Gastroesophageal sphincter (tissue), 4 donors: ENCODE data around the gene DPYD. TPM values are rescaled to one million over a fixed set of nuclear protein-coding genes. Genes with fewer than 3 reads are reported as not detected.

ENCODE experiments used
- ATAC-seq: fragments of 150-250 bp; one replicate; pipeline ENCODE4 v1.9.1; 2016; ENCODE audit warnings: mild to moderate bottlenecking, moderate library complexity
- H3K27ac ChIP-seq, 4 donors: fragments of 200-600 bp; sonication (generic) in 3 of 4; 1 replicate in 3 of 4; 2 replicates in 1 of 4; pipeline ENCODE4 v1.5.1; 2016 to 2019
- H3K27me3 ChIP-seq: fragments of 200-600 bp; sonication (generic); one replicate; pipeline ENCODE4 v1.5.1; 2019
- H3K36me3 ChIP-seq, 2 donors: fragments of 200-600 bp; sonication (generic); one replicate each; pipeline ENCODE4 v1.5.1; 2019; ENCODE audit warnings: control low read depth in 1 of 2
- H3K4me1 ChIP-seq, 3 donors: fragments of 200-600 bp; sonication (generic); 1 replicate in 2 of 3; 2 replicates in 1 of 3; pipeline ENCODE4 v1.5.1; 2016 to 2019; ENCODE audit warnings: control low read depth in 2 of 3
- H3K4me3 ChIP-seq, 2 donors: fragments of 200-600 bp; sonication (generic); one replicate each; pipeline ENCODE4 v1.5.1; 2019; ENCODE audit warnings: mild to moderate bottlenecking in 1 of 2, moderate library complexity in 1 of 2
- H3K9me3 ChIP-seq, 3 donors: fragments of 200-600 bp; sonication (generic); one replicate each; pipeline ENCODE4 v1.5.1; 2017 to 2019; ENCODE audit warnings: control low read depth in 2 of 3
- EP300 ChIP-seq: sonication (generic); formaldehyde crosslinking; IDR thresholded peaks from one replicate; pipeline ENCODE4 v1.6.1; 2017; ENCODE audit warnings: antibody characterized with exemption, mild to moderate bottlenecking
- POLR2A ChIP-seq, 2 donors: fragments of 450-650 bp; IDR thresholded peaks; one replicate each; pipeline ENCODE4 v1.6.1; 2017; ENCODE audit warnings: antibody characterized with exemption in 2 of 2, mild to moderate bottlenecking in 2 of 2, moderate library complexity in 1 of 2
- POLR2AphosphoS5 ChIP-seq: sonication (generic); formaldehyde crosslinking; IDR thresholded peaks from one replicate; pipeline ENCODE4 v1.6.1; 2017; ENCODE audit warnings: antibody characterized with exemption
- WGBS, 2 donors: methylation state at CpG; one replicate each; pipeline ENCODE4 v1.1.5; 2018; ENCODE audit warnings: low coverage in 1 of 2; 5-methylcytosine and 5-hydroxymethylcytosine counted together
- total RNA-seq, 4 donors: library from RNA; depleted of rRNA; stranded (reverse); fragments of >200 nt; gene quantifications; one replicate each; pipeline ENCODE4 v1.1.0, GENCODE V29; 2016
- TF ChIP-seq, protein P1 (sequence below), 4 experiments: fragments of 200-600 bp in 2 of 4; fragments of 450-650 bp in 2 of 4; sonication (generic) in 1 of 4; IDR thresholded peaks; one replicate each; pipeline ENCODE4 v1.5.1; 2017 to 2019; ENCODE audit warnings: antibody characterized with exemption in 4 of 4, mild to moderate bottlenecking in 2 of 4, moderate library complexity in 2 of 4

DPYD gene
- total RNA-seq, 4 donors from 2014 or later, result 31.2 to 53.0 (median 43.2) TPM

DNA sequence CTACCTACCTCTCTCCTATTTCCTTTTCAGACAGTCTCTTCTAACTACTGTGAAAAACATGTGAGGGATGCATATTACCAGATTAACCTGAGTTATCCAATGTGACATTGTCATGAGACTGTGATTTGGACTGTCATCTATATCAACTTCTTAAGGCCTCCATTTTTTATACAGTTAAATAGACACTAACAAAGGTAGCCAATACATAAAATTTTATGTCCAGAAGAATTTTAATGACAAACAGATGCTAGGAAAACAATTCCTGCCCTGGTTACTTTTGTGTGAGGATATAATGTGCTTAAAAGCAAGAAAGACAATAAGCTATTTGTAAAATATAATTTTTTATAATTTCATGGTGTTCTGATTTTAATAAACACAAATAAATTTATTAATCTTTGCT is 136.2 kb downstream of the DPYD start:
- H3K27me3 ChIP-seq, result no peaks in the 10 kb centered on the region

DNA sequence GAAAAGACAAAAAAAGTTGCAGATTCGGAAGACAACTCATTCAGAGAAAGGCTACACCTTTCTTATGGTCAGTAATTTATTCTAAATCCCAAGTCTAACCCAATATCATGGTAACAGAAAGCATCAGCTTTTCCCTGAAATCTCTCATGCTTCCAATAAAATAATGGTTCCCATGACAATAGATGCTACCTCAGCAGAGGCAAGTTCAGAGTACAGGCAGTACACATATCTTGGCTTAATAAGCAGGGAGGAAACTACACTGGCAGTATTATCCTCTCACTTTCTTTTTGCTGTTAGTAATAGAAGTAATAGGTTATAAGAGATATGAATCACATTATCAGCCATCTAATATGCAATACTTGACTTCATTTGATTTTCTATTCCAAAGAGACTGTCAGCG is 137.1 kb downstream of the DPYD start:
- no peaks in the 10 kb centered on the region for H3K4me1 ChIP-seq
- H3K4me3 ChIP-seq, result no peak overlapping the region
- ATAC-seq, result no peak
- H3K9me3 ChIP-seq, result no peaks in the 10 kb centered on the region
- H3K27me3 ChIP-seq, result no peaks in the 10 kb centered on the region
- H3K27ac ChIP-seq, result no peak overlapping the region
- TF ChIP-seq EP300 (no peak), POLR2AphosphoS5 (no peak), POLR2A (IDR thresholded peaks at IDR 0.05) (no peak)
- TF ChIP-seq, protein P1, sequence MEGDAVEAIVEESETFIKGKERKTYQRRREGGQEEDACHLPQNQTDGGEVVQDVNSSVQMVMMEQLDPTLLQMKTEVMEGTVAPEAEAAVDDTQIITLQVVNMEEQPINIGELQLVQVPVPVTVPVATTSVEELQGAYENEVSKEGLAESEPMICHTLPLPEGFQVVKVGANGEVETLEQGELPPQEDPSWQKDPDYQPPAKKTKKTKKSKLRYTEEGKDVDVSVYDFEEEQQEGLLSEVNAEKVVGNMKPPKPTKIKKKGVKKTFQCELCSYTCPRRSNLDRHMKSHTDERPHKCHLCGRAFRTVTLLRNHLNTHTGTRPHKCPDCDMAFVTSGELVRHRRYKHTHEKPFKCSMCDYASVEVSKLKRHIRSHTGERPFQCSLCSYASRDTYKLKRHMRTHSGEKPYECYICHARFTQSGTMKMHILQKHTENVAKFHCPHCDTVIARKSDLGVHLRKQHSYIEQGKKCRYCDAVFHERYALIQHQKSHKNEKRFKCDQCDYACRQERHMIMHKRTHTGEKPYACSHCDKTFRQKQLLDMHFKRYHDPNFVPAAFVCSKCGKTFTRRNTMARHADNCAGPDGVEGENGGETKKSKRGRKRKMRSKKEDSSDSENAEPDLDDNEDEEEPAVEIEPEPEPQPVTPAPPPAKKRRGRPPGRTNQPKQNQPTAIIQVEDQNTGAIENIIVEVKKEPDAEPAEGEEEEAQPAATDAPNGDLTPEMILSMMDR (IDR thresholded peaks at IDR 0.05), result no peak
- 89 to 97% methylated on average over 2 of the region's 2 CpGs for WGBS, 2 donors
- peaks cover 0 to 3% of the 10 kb centered on the region in 2 donors for H3K36me3 ChIP-seq

More for the DNA sequence above, 136.2 kb downstream of the DPYD start:
- TF ChIP-seq POLR2AphosphoS5 (no peak), POLR2A (IDR thresholded peaks at IDR 0.05) (no peak), EP300 (no peak)
- TF ChIP-seq, protein P1 (IDR thresholded peaks at IDR 0.05), result no peak
- H3K36me3 ChIP-seq, result peaks cover 0 to 3% of the 10 kb centered on the region in 2 donors
- no peak overlapping the region for H3K4me3 ChIP-seq
- ATAC-seq, result no peak
- no peaks in the 10 kb centered on the region for H3K9me3 ChIP-seq
- H3K27ac ChIP-seq, result no peak overlapping the region
- no peaks in the 10 kb centered on the region for H3K4me1 ChIP-seq

DNA sequence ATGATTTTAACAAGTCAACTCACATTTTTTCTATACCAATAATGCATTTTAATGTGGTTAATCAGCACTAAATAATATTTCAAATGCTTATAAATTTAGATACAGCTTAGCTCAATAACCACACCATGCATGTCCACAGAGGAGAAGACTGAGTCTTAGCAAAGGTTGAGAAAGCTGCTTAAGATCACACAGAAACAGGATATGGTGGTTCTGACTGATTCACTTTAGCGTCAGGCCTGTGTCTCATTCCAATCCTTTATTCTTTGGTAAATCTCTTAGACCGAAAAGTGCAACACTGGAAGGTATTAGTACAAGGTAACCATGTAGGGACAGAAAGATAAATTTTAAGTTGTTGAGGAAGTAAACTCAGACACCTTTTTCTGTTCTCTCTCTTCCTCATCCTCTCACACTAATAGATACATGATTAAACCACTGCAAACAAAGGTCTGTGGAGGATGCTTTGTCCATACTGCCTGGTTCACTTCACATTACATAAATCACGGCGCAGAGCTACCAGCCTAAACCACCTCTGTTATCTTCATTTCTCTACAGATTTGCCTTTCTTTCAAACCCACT is 139.0 kb downstream of the DPYD start:
- no peak overlapping the region for H3K4me3 ChIP-seq
- H3K36me3 ChIP-seq, result peaks cover 0 to 3% of the 10 kb centered on the region in 2 donors
- WGBS, 2 donors, result 95% methylated on average over 4 of the region's 4 CpGs
- ATAC-seq, result no peak
- H3K27me3 ChIP-seq, result no peaks in the 10 kb centered on the region
- no peaks in the 10 kb centered on the region for H3K9me3 ChIP-seq
- TF ChIP-seq POLR2A (IDR thresholded peaks at IDR 0.05), result no peak
- TF ChIP-seq EP300, result no peak
- TF ChIP-seq, protein P1 (IDR thresholded peaks at IDR 0.05), result no peak
- TF ChIP-seq POLR2AphosphoS5, result no peak
- no peaks in the 10 kb centered on the region for H3K4me1 ChIP-seq
- H3K27ac ChIP-seq, result no peak overlapping the region

DNA sequence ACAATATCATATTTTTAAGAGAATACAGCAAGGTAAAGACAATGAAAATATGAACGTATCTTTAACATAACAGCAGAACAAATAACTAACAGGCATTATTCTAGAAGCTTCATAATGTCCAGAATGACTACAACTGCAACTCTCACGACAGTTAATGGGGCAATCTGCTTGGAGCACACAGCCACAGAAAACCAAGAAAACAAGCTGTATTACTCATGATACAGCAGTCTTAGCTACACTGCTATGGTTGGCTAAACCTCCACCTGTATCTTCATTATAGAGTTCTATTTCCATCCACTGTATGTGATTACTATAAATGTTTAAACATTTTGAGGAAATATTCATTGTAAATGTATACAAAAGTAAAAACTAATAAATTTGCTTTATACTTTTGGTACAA is 139.9 kb downstream of the DPYD start:
- H3K27ac ChIP-seq, result no peak overlapping the region
- H3K4me1 ChIP-seq, result no peaks in the 10 kb centered on the region
- H3K36me3 ChIP-seq, result peaks cover 0 to 3% of the 10 kb centered on the region in 2 donors
- WGBS, 2 donors, result 65 to 86% methylated on average over 2 of the region's 2 CpGs
- TF ChIP-seq, protein P1 (IDR thresholded peaks at IDR 0.05), result no peak
- TF ChIP-seq POLR2AphosphoS5 (no peak), EP300 (no peak), POLR2A (IDR thresholded peaks at IDR 0.05) (no peak)
- ATAC-seq, result no peak
- H3K9me3 ChIP-seq, result no peaks in the 10 kb centered on the region
- H3K4me3 ChIP-seq, result no peak overlapping the region
- H3K27me3 ChIP-seq, result no peaks in the 10 kb centered on the region

DNA sequence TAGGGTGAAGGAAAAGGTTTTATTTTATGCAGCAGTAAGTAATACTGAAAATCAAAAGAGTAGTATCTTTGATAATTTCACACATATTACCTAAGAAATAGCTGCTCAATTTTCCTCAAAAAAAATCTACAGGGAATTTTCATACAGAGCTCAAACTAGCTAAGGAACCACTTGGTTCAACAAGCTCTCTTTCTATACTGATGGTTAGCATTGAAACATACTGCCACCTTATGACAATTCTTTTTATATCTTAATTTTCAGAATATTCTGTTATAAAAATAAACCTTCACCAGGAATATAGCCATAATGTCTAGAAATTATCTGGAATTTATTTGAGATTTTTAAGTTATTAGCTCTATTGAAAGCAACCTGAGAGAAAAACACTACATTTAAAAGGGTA is 142.1 kb downstream of the DPYD start:
- Histone ChIP-seq H3K4me1 (no peaks in the 10 kb centered on the region), H3K27me3 (no peaks in the 10 kb centered on the region), H3K27ac (no peak overlapping the region), H3K9me3 (peaks cover 0 to 5% (median 0%) of the 10 kb centered on the region in 3 donors), H3K4me3 (no peak overlapping the region), H3K36me3 (peaks cover 0 to 3% of the 10 kb centered on the region in 2 donors)
- no peak for ATAC-seq
- TF ChIP-seq POLR2A (IDR thresholded peaks at IDR 0.05) (no peak), POLR2AphosphoS5 (no peak), EP300 (no peak)
- TF ChIP-seq, protein P1 (IDR thresholded peaks at IDR 0.05), result no peak
